Endometrium (tissue), 2 donors: ENCODE data around the gene AKR1C3.
"Not testable (repeated sequence)": the region's sequence is repeated elsewhere in the genome, so short reads cannot be mapped to it uniquely, and the experiment has no call there.

ENCODE experiments used
- FAIRE-seq: peaks from 2 replicates; lab custom pipeline; 2012; peaks lifted over from hg19 to GRCh38; lab: Jason Lieb, UNC
- donor health status: control.
- donor health status: control.

Gene AKR1C3

DNA sequence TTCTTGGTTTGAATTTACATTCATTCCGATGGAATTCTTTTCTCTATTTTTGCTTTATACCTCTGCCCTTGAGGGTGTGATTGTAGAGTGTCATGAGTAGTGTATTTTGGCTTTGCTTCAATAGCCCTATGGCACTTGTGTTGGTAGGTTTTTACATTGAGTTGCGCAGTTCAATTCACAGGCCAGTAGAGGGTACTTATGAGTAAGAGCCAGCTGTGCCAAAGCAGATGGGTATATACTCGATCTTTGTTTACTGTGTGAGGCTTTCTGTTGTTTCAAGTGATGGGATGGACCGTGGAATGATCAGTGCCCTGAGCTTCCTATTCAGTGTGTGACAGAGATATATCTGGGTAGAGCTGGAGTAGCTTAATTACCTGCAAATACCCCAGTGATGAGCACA, 4.3 kb upstream of the AKR1C3 start:
- FAIRE-seq = no peak

DNA sequence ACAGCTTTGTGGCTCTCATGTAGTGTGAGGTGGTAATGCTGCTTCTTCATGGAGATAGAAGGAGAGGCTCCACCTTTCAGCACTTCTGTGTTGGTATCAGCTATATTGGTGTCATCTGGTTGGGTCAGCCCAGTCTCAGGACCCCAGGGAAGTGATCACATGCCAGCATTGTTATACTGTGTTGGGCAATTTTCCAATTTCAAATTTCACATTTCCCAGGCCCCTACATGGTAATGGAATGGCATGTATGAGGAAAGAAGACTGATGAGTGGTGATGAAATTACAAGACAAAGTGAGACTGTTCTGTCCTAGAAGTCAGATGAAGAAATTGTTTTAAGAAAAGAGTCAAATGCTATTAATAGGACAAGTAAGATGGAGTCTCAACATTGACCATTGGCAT, 3.7 kb upstream of the AKR1C3 start:
- FAIRE-seq = no peak

DNA sequence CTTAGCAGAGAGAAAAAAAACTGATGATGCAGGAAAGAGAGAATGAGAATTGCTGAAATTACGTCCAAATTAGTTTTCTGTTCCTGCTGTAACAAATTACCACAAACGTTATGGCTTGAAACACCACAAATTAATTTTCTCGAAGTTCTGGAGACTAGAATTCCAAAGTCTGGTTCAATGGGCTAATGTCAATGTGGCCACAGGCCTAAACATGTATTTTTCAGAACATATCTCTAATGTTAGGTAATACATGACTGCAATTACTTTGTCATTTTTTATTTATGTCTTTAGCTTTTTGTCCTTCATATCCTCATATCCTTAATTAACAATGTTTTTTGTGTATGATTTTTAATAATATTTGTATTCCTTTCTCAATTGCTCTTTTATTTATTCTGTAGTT, 3.0 kb upstream of the AKR1C3 start:
- no peak for FAIRE-seq

DNA sequence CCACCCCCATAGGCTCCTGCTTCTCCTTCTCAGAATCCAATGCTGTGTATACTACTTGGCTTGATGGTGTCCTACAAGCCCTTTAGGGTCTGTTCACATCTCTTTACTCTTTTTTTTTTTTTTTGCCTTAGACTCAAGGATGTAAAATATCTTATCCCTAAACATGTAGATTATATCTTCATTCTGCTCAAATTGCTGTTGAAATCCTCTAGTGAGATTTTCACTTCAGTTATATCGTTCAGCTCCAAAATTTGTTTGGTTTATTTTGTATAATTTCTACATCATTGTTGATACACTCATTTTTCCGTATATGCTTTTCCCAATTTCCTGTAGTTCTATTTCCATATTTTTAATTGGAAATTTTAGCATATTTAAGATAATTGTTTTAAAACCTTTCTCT, 1.8 kb upstream of the AKR1C3 start:
- FAIRE-seq = peak; percentile 4

DNA sequence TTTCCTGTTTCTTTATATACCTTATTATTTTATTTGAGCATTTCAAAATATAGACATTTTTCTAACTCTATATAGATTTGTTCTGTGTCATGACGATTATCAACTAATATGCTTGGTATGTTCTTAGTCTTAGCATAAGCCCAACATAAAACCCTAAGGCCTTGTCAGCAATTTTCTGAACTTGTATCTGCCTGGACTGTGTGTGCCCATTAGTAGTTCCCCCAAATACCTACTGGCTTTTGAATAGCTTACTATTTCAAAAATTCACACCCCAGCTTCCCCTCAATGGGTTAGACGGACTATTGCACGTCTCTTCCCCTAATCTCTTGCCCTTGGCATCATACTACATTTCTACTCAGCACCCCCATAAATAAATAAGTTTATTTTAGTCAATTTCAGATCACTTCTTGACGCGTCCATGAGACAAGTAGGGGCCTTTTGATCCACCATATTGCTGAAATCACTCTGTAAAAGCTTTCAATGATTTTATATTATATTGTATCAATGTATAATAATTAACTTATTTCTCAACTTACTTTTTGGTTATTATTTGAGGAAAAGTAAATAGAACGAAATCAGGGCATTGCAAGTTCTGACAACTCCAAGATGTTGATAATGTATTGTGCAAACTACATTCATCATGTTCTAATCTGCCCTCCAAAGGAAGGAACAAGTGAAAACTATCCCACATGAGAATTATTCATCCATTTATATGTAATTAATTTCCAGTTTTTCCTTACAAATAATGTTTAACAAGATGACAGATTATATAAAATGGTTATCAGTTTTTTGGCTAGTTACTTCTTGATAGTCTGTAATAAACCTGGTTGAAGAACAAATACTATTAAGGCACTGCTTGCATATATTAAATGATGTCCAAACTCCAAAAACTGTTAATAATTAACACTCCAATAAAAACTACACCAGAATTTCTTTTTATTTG, 1.1 kb upstream of the AKR1C3 start:
- peak; percentile 23 for FAIRE-seq

DNA sequence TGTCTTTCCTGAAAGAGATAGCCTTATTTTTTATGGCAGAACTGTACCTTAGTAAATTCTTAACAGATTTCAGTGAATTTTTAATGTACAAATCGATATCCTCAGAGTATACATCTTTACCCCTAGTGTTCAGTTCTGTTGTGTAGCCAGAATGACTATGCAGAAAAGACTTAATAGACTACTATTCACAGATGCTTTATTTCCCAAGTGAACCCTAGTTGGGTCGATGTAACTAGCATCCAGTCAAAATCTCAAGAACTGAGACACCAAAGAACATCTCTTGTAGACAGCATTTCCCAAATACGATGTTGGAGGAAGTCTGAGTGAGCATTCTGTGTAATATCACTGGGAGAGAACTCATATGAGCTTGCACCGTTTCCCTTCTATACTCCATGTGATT, 1.5 kb downstream of the AKR1C3 start:
- FAIRE-seq = no peak

DNA sequence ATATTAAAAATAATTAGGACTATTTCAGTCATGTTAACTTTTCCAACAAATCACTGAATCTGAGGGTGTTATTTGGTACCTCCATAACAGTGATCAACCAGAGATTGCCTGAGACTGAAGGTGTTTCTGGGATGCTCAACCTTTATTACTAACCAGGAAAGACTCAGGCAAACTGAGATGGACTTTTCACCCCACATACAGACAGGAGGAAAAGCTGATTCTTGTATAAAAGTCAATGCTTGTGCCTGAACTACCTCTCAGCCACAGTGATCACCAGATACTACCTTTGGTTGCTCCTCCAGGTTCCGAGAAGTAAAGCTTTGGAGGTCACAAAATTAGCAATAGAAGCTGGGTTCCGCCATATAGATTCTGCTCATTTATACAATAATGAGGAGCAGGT, 1.9 kb downstream of the AKR1C3 start:
- FAIRE-seq = no peak

DNA sequence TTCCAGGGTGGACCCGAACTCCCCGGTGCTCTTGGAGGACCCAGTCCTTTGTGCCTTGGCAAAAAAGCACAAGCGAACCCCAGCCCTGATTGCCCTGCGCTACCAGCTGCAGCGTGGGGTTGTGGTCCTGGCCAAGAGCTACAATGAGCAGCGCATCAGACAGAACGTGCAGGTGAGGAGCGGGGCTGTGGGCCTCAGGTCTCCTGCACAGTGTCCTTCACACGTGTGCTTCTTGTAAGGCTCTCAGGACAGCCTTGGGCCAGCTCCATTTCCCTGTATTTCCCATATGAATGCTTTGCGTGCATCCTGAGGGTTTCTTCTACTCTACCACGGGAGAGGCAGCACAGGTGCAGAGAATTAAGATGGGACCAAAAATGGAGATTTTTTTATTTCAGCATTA, 8.3 kb downstream of the AKR1C3 start:
- FAIRE-seq = not testable (repeated sequence)

DNA sequence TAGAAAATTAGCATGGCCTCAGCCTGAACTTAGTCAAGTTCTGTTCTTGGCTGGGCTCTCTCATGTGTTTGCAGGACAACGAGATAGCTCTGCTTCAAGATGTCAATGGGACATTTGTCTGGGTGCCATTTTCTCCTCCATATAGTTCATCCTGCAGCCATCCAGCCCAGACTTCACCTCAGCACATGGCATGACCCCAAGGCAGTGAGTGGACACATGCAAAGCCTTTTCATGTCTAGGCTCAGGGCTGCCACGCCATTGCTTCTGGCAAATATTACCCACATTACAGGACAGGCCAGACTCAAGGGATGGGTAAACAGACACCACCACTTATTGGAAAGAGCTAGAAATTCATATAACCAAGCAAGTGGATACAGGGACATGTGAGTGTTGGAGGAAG, 9.3 kb downstream of the AKR1C3 start:
- FAIRE-seq = no peak

DNA sequence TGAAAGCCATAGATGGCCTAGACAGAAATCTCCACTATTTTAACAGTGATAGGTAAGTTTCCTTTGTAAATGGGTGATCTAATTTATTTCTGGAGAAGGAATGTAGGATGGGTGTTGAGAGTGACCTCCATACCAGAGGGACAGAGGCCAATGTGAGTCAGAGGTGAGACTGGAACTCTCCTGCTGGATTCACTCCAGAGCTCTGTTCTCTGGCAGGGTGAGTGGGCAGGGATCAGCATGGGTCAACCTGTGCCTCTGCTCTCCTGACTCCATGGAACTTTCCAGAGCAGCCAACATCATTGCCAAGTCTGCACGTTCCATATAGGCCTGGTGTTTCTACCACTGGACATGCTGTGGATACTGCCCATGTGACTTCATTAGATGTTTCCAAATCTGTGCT, 11.4 kb downstream of the AKR1C3 start:
- no peak for FAIRE-seq

DNA sequence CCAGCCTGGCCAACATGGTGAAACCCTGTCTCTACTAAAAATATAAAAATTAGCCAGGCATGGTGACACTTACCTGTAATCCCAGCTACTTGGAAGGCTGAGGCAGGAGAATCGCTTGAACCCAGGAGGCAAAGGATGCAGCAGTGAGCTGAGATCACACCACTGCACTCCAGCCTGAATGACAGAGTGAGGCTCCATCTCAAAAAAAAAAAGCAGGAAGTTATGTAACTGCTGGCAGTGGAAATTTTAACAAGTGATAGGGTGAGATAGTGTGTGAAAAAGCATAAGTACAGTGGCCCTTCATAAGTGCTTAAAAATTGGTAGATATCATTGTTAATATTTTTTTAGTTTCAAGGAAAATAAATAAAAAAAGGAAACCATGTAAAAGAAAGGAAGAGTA, 12.3 kb downstream of the AKR1C3 start:
- FAIRE-seq = no peak

DNA sequence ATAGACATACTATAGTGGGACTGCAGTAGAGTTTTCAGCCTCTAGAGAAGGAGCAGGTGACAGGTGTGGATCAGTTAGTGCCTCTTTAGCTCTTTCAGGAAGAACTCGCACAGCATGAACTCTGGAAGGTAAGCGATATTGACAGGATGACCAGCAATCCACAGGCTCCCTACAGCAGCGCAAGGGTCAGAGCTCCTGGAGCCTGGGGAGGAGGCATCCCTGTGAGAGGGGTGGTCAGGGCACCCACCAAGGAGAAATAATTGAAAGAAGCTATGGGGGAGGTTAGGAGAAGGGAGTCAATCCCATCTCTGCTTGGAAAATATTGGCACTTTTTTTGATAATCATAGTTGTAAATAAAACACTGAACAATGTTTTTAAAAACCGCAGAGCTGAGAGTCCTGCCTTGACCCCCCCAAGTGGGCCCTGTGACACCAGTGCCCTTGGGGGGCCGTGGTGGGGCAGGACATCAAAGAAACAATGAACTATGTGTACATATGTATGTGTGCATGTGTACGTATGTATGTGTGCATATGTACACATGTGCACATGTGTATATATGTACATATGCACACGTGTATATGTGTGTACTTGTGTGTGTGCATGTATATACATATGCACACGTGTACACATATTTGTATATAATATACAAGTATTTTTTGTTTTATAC, 13.8 kb downstream of the AKR1C3 start:
- no peak for FAIRE-seq

DNA sequence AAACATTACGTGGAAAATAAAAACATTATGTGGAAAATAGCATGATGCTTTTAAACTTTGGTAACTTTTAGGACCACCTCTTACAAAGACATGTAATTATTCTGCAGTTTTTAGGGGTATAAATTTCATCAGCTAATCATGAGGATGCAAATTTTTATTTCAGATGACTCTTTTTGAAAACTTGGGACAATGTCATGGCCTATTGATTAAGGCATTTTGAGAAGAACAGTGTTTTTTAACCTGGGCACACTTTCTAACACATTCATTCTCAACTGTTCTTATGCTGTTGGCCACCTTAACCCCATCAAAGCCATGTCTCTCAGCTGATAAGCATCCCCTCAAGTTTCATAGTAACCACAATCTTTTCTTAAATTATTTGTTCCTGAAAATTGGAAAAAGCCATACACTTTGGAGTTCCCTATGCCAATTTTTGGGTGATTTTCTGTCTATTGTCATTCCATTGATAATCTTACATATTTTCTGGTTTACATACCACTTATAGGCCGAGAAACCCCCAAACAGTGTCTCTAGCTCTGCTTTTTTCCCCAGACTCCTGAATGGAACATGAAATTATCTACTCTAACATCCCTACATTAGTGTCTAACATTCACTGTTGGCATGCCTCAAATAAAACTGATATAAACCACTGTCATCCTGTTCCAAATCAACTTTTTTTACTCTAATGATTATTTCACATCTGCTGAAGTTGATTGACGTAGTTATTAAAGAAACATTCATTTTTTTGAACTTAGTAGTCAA, 14.6 kb downstream of the AKR1C3 start:
- FAIRE-seq = no peak

DNA sequence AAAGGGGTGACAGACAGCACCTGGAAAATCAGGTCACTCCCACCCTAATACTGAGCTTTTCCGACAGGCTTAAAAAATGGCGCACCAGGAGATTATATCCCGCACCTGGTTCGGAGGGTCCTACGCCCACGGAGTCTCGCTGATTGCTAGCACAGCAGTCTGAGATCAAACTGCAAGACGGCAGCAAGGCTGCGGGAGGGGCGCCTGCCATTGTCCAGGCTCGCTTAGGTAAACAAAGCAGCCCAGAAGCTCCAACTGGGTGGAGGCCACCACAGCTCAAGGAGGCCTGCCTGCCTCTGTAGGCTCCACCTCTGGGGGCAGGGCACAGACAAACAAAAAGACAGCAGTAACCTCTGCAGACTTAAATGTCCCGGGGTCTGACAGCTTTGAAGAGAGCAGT, 15.6 kb downstream of the AKR1C3 start:
- not testable (repeated sequence) for FAIRE-seq

DNA sequence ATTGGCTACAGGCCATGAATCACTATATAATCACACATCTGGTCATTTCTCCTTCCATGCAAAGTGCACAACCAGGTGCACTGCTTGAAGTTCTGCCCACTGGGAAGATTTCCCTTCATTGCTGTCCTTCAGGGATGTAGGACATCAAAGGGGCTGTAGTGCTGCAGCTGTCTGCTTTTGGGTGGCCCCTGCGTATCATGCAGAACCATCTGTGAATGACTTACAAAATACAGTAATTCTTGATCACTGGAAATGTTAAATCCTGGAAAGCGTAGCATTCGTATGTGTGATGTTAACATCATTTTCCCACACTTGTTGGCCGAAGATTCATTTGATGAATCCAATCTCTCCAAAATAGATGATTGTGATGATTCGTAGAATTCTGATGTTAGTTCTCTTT, 22.4 kb downstream of the AKR1C3 start:
- FAIRE-seq = no peak

DNA sequence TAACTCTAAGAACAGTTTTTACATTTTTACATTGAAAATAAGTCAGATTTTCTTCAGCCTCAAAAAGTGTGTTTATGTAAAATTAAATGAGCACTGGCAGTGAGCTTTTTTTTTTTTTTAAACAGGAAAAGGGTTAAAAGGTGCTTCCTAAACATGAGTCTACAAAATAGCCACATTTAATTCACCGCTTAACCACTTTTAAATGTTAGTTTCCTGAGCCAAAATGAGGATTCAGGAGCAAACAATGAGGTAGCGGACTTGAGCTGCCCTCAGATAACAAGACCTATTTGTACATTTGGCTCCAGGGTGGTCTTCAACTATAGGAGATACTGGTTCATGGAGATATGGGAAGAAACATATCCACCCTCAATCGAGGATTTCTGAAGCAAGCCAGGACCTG, 22.8 kb downstream of the AKR1C3 start:
- FAIRE-seq = no peak

DNA sequence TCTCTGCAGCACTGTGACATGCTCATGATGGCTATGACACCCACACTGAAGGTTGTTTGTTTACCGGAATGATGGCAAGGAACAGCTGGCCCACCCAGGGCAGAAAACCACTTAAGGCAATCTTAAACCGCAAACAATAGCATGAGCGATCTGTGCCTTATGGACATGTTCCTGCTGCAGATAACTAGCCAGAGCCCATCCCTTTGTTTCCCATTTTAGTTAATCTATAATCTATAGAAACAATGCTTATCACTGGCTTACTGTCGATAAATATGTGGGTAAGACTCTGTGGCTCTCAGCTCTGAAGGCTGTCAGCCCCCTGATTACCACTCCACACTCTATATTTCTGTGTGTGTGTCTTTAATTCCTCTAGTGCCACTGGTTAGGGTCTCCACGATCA, 25.8 kb downstream of the AKR1C3 start:
- not testable (repeated sequence) for FAIRE-seq

DNA sequence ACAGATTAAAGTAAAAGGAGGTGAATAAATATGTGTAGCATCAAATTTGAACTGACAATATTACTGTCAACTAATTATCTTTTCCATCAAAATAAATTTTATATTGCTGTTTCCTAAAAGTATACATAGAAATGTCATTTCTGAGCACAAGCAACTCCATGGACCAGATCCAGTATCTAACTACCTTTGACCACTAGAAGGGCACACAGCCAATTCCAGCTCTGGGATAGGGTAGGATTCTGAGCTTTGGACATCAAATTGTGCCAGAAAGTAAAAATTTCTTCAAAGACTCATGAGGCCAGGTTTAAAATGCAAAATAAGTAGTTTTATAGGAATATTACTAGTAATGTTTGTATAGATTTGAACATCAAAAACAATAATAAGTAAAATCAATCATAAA, 29.7 kb downstream of the AKR1C3 start:
- FAIRE-seq = no peak

DNA sequence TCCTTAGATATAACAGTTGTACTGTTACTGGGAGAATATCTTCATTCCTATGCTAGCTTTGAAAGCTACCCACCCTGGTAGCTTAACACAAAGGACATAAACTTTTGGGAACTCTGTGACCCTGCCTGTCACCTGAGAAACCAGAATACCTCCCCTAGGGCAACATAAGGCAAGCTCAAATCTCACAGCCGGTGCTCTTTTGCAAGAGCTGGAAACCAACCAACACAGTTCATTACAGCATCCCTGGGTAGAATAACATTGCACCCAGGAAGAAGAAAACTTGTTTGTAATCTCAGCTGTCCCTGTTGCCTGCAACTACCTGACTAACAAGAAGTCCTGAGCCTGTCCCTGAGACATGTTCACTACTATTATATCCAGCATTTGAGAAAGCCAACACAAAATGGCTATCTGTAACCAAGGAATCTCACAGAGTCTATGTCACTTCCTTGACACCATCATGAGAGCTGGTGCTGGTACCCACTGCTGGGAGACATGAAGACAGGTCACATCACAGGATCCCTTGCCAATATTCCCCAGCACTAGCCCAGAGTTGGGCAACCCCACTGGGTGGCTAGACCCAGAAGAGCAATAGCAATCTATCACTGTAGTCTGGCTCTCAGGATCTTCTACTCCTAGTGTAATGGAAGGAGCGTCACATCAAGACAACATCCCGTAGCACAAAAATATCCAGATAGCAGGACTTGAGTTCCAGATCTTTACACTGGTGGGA, 31.3 kb downstream of the AKR1C3 start:
- no peak for FAIRE-seq

DNA sequence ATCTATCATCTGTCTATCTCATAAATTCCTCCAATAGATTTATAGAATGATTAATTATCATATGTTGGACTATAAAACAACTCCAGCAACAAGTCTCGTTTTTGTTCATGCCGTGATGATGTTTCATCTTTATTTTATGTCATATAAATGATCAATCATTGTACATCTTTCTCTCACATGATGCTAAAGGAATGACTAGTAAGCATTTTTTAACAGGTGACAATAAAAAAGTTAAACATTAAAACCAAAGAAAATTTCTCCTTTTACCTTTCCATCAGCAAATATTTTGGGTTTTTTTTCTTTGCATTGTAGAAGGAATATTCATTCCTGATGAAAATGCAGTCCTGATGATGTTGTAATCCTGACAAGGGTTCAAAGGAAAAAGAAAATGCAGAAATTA, 41.4 kb downstream of the AKR1C3 start:
- FAIRE-seq = no peak

DNA sequence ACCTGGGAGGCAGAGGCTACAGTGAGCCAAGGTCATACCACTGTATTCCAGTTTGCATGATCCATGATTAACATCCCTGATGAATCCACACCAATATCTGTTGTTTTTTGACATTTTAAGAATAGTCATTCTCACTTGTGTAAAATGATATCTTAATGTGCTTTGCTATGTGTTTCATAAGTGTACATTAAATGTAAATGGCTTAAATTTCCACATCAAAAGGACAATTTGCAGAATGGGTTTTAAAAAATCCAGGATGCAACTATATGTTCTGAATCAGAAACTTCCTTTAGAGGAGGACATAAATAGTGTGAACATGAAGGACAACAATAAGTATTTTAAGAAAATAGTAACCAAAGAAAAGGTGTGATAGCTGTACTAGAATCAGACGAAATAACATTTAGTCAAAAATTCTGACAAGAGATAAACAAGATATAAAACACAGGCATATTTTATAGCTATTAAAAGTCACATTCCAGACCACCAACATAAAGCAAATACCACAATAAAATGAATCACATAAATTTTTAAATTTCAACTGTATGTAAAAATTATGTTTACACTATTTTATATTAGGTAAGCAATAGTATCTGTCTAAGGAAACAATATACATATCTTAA, 42.4 kb downstream of the AKR1C3 start:
- FAIRE-seq = no peak

DNA sequence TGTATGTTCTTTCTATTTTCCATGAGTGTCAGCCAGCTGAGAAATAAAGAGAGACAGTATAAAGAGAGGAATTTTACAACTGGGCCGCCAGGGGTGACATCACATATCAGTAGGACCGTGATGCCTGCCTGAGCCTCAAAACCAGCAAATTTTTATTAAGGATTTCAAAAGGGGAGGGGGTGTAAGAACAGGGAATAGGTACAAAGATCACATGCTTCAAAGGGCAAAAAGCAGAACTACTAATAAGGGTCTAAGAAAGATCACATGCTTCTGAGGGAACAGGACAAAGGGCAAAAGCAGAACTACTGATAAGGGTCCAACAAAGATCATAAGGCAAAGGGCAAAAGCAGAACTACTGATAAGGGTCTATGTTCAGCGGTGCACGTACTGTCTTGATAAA, 43.5 kb downstream of the AKR1C3 start:
- FAIRE-seq = not testable (repeated sequence)
